ENCODE measurements around the gene OGFOD3.

The OGFOD3 gene

DNA sequence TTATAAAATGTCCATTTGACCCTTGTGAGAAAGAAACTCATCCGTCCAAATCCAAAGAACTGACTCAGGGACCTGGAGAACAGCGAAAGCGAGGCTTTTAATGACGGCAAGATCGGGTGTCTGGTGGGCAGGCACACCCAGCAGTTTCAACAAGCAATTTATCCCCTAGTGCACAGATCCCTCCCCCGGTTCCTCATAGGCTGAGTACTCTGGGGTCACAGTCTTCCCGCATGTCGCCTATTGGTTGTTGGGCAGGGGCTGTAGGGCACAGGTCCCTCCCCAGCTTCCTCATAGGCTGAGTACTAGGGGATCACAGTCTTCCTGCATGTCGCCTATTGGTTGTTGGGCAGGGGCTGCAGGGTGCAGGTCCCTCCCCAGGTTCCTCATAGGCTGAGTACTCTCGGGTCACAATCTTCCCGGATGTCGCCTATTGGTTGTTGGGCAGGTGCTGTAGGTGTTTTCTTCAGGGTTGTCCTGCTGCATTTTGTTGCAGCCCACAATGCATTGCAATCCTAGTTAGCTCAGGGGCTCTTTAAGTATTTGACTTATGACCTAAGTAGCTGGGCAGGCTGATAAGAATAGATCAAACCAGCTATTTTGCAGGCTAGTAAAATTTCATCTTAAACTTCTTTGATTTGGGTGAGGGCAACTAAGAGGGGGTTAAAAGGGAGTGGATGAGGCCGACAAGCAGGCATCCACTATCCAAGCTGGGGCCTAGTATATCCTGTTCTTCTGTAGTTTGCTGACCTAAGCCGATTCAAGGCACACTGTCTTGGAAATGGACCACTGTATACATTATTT, 50.5 kb downstream of the OGFOD3 start:
- peak; percentile 73 for TF ChIP-seq FOXM1 (IDR thresholded peaks at IDR 0.05; ENCODE audit: borderline replicate concordance, low read depth)
- TF ChIP-seq, protein P1, sequence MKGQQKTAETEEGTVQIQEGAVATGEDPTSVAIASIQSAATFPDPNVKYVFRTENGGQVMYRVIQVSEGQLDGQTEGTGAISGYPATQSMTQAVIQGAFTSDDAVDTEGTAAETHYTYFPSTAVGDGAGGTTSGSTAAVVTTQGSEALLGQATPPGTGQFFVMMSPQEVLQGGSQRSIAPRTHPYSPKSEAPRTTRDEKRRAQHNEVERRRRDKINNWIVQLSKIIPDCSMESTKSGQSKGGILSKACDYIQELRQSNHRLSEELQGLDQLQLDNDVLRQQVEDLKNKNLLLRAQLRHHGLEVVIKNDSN (IDR thresholded peaks at IDR 0.05) = no peak

DNA sequence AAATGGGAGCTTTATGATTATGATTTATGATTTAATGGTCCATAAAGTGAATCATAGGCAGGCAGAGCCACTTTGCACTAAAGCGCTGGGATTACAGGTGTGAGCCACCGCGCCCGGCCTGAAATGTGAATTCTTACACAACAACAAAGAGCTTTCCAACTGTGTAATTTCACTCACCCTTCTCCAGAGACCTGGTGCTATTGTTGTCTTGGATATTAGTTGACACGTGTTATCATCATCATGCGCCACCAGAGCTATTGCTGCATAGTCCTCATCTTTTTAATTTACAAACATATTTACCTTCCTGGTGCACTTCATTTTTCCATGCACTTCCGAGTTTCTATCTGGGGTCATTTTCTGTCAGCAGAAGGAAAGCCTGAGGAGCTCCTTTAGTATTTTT, 51.6 kb downstream of the OGFOD3 start:
- TF ChIP-seq TCF12 (IDR thresholded peaks at IDR 0.05; ENCODE audit: low read depth) (no peak), CEBPB (IDR thresholded peaks at IDR 0.05) (no peak), NFIC (IDR thresholded peaks at IDR 0.05) (no peak), EP300 (IDR thresholded peaks at IDR 0.05; ENCODE audit: borderline replicate concordance) (no peak), RAD21 (IDR thresholded peaks at IDR 0.05; ENCODE audit: low read depth) (no peak), YY1 (IDR thresholded peaks at IDR 0.05; ENCODE audit: low read depth) (no peak), FOXM1 (IDR thresholded peaks at IDR 0.05; ENCODE audit: borderline replicate concordance, low read depth) (no peak), TEAD4 (IDR thresholded peaks at IDR 0.05) (no peak), EGR1 (IDR thresholded peaks at IDR 0.05) (no peak), TAF1 (IDR thresholded peaks at IDR 0.05; ENCODE audit: low read depth) (no peak), CREB1 (IDR thresholded peaks at IDR 0.05; ENCODE audit: low read depth) (no peak), ZBTB7A (IDR thresholded peaks at IDR 0.05; ENCODE audit: low read depth) (no peak)
- TF ChIP-seq, protein P2, sequence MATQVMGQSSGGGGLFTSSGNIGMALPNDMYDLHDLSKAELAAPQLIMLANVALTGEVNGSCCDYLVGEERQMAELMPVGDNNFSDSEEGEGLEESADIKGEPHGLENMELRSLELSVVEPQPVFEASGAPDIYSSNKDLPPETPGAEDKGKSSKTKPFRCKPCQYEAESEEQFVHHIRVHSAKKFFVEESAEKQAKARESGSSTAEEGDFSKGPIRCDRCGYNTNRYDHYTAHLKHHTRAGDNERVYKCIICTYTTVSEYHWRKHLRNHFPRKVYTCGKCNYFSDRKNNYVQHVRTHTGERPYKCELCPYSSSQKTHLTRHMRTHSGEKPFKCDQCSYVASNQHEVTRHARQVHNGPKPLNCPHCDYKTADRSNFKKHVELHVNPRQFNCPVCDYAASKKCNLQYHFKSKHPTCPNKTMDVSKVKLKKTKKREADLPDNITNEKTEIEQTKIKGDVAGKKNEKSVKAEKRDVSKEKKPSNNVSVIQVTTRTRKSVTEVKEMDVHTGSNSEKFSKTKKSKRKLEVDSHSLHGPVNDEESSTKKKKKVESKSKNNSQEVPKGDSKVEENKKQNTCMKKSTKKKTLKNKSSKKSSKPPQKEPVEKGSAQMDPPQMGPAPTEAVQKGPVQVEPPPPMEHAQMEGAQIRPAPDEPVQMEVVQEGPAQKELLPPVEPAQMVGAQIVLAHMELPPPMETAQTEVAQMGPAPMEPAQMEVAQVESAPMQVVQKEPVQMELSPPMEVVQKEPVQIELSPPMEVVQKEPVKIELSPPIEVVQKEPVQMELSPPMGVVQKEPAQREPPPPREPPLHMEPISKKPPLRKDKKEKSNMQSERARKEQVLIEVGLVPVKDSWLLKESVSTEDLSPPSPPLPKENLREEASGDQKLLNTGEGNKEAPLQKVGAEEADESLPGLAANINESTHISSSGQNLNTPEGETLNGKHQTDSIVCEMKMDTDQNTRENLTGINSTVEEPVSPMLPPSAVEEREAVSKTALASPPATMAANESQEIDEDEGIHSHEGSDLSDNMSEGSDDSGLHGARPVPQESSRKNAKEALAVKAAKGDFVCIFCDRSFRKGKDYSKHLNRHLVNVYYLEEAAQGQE (IDR thresholded peaks at IDR 0.05; ENCODE audit: low read depth) = no peak
- TF ChIP-seq, protein P1 (IDR thresholded peaks at IDR 0.05) = no peak
- TF ChIP-seq, protein P3, sequence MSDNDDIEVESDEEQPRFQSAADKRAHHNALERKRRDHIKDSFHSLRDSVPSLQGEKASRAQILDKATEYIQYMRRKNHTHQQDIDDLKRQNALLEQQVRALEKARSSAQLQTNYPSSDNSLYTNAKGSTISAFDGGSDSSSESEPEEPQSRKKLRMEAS (IDR thresholded peaks at IDR 0.05) = no peak

DNA sequence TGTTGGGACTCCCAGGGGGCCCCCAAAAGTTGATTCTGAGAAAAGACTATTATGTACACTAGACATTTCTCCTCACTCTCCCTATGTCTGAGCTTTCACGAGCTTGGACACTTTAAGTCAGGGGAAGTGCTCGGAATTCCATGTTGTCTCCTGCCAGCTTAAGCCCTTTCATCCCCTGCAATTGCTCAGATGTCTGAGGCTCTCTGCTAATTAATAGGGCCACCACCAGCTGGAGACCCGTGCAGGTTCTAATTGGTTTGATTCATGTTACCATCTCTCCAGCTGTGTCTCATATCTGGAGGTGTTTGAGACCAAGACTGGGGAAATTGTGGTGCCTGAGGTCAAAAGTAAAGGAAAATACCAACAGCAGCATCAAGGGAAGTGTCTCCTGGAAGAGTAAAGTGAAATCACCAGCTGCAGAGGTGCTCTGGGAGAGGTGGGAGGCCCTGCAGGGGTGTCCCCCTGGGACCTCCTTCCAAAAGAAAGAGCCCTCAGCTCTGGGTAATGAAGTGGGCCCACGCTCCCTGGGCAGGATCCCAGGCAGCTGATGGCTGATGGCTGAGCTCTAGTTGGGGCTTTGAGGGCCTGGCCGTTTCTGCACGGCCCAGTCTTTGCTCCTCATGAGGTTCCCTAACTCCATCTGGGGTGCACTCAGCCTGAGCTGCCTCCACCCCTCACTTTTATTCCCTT, 52.6 kb downstream of the OGFOD3 start:
- TF ChIP-seq FOXM1 (IDR thresholded peaks at IDR 0.05; ENCODE audit: borderline replicate concordance, low read depth) (no peak), TEAD4 (IDR thresholded peaks at IDR 0.05) (no peak), NFIC (IDR thresholded peaks at IDR 0.05) (no peak), TCF12 (IDR thresholded peaks at IDR 0.05; ENCODE audit: low read depth) (no peak), RAD21 (IDR thresholded peaks at IDR 0.05; ENCODE audit: low read depth) (no peak), YY1 (IDR thresholded peaks at IDR 0.05; ENCODE audit: low read depth) (no peak), CEBPB (IDR thresholded peaks at IDR 0.05) (no peak), ZBTB7A (IDR thresholded peaks at IDR 0.05; ENCODE audit: low read depth) (no peak), CREB1 (IDR thresholded peaks at IDR 0.05; ENCODE audit: low read depth) (no peak), EP300 (IDR thresholded peaks at IDR 0.05; ENCODE audit: borderline replicate concordance) (no peak), EGR1 (IDR thresholded peaks at IDR 0.05) (no peak), TAF1 (IDR thresholded peaks at IDR 0.05; ENCODE audit: low read depth) (no peak)
- TF ChIP-seq, protein P1 (IDR thresholded peaks at IDR 0.05) = no peak
- TF ChIP-seq, protein P3 (IDR thresholded peaks at IDR 0.05) = no peak
- TF ChIP-seq, protein P2 (IDR thresholded peaks at IDR 0.05; ENCODE audit: low read depth) = no peak

DNA sequence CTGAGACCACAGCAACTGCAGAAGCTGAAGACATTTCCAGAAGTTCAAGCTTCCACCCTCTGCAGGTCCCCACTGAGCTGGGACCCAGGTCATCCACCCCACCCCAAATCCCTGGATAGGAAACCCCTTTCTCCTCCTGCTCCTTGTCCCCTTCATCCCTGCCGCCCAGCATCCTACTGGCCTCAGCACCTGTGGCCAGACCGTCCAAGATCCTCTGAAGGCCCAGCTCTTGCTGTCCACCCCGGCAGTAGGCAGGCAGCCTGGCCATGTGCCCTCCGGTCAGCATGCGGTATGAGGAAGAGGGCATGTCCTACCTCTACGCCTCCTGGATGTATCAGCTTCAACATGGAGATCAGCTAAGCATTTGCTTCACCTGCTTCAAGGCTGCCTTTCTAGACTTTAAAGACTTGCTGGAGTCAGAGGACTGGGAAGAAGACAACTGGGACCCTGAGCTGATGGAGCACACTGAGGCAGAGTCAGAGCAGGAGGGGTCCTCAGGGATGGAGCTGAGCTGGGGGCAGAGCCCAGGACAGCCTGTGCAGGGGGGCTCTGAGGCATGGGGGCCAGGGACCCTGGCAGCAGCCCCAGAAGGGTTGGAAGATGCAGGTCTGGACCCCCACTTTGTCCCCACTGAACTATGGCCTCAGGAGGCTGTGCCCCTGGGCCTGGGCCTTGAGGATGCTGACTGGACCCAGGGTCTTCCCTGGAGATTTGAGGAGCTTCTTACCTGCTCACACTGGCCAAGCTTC, 56.3 kb downstream of the OGFOD3 start:
- TF ChIP-seq TCF12 (IDR thresholded peaks at IDR 0.05; ENCODE audit: low read depth) = no peak
- TF ChIP-seq ZBTB7A (IDR thresholded peaks at IDR 0.05; ENCODE audit: low read depth) = no peak
- no peak for TF ChIP-seq NFIC (IDR thresholded peaks at IDR 0.05)
- no peak for TF ChIP-seq CREB1 (IDR thresholded peaks at IDR 0.05; ENCODE audit: low read depth)
- no peak for TF ChIP-seq FOXM1 (IDR thresholded peaks at IDR 0.05; ENCODE audit: borderline replicate concordance, low read depth)
- no peak for TF ChIP-seq TEAD4 (IDR thresholded peaks at IDR 0.05)
- TF ChIP-seq, protein P3 (IDR thresholded peaks at IDR 0.05) = no peak; the same call in 1 of the 2 replicates
- TF ChIP-seq EGR1 (IDR thresholded peaks at IDR 0.05) = no peak
- TF ChIP-seq RAD21 (IDR thresholded peaks at IDR 0.05; ENCODE audit: low read depth) = no peak
- TF ChIP-seq, protein P2 (IDR thresholded peaks at IDR 0.05; ENCODE audit: low read depth) = no peak
- TF ChIP-seq CEBPB (IDR thresholded peaks at IDR 0.05) = no peak

Data from Ishikawa (cell line).